ENCODE measurements around the gene GPR143. TPM values are rescaled to one million over a fixed set of nuclear protein-coding genes. Genes with fewer than 3 reads are reported as not detected.

GPR143 gene
- total and polyA plus RNA-seq, 9 of the 15 experiments (the other 6 are each of a cell fraction or from before 2014, with no cell fraction given): not detected

GRCh38 chrX:9681422-9681821 lies 84.2 kb downstream of the GPR143 start:
- Histone ChIP-seq H3K4me3 (no peak overlapping the region), H4K20me1 (replicated peaks; ENCODE audit: control insufficient read depth, insufficient read depth, low read length) (0 out of 2 replicates have a peak, but pooled peaks cover 4% of the 10 kb centered on the region), H3K79me2 (ENCODE audit: control insufficient read depth, insufficient read depth, low read length) (no peaks in the 10 kb centered on the region), H3K9me1 (ENCODE audit: control insufficient read depth, insufficient read depth, low read length) (no peaks in the 10 kb centered on the region), H2AFZ (ENCODE audit: low read depth, low read length) (no peak overlapping the region), H3K9me3 (replicated peaks; ENCODE audit: control insufficient read depth, insufficient read depth, low read depth, low read length) (no peaks in the 10 kb centered on the region), H3K4me2 (ENCODE audit: insufficient read depth, low read length) (no peak overlapping the region), H3K9ac (ENCODE audit: insufficient read depth in 1 of 2, low read depth in 2 of 2, low read length in 2 of 2) (no peak overlapping the region), H3K4me1 (replicated peaks in 1 of 2; ENCODE audit: control insufficient read depth in 2 of 2, insufficient read depth in 2 of 2, low read length in 2 of 2) (no peaks in the 10 kb centered on the region), H3K27ac (ENCODE audit: extremely low read depth, low read depth, low read length) (no peak overlapping the region), H3K36me3 (ENCODE audit: control insufficient read depth, insufficient read depth, low read length) (peaks cover 10% of the 10 kb centered on the region; the same call in 2 of the 3 replicates), H3K27me3 (ENCODE audit: control insufficient read depth in 2 of 2, insufficient read depth in 2 of 2, low read length in 2 of 2) (no peaks in the 10 kb centered on the region)
- BruUV-seq (replicated peaks): no TSS peak
- POLR2A ChIA-PET: no interaction called here
- intact Hi-C loops (cut with micrococcal nuclease): no loop called here
- 92% methylated on average over 4 of the region's 4 CpGs for WGBS (ENCODE audit: insufficient coverage, low coverage, missing lambda C conversion rate)
- TF ChIP-seq GTF2B (IDR thresholded peaks at IDR 0.05; ENCODE audit: extremely low read depth, insufficient read length) (no peak), PTTG1 (tag; IDR thresholded peaks at IDR 0.05; ENCODE audit: low read depth) (no peak), GTF3C2 (IDR thresholded peaks at IDR 0.05; ENCODE audit: borderline replicate concordance, extremely low read depth, insufficient read length) (no peak), ETV6 (IDR thresholded peaks at IDR 0.05; ENCODE audit: borderline replicate concordance in 1 of 2, low read depth in 2 of 2, low read length in 1 of 2) (no peak), ETV6 (CRISPR knock-in tag; IDR thresholded peaks at IDR 0.05; ENCODE audit: borderline replicate concordance) (no peak), MCM2 (IDR thresholded peaks at IDR 0.05; ENCODE audit: low read depth) (no peak), HMBOX1 (IDR thresholded peaks at IDR 0.05) (no peak), NUFIP1 (IDR thresholded peaks at IDR 0.05; ENCODE audit: partially characterized antibody) (no peak), SPI1 (IDR thresholded peaks at IDR 0.05; ENCODE audit: borderline replicate concordance, low read depth, low read length) (no peak), TCF3 (CRISPR knock-in tag; IDR thresholded peaks at IDR 0.05) (no peak), SMARCA5 (IDR thresholded peaks at IDR 0.05) (no peak), CHAMP1 (IDR thresholded peaks at IDR 0.05) (no peak), POLR2AphosphoS2 (IDR thresholded peaks at IDR 0.05; ENCODE audit: low read length) (no peak), SRSF9 (IDR thresholded peaks at IDR 0.05; ENCODE audit: borderline replicate concordance, low read depth, low read length) (no peak)
- in situ Hi-C loops (cut with MboI): no loop called here
- DNase-seq (ENCODE audit: extremely low read depth in 1 of 4, low spot score in 3 of 4) (no peak), FAIRE-seq (no peak), ATAC-seq (no peak)
- CTCF ChIA-PET (ENCODE audit: low intra/inter-chr PET ratio): no interaction called here
